HEK293 (cell line): ENCODE data around the gene SELENOK.

Experiments used
- CTCF ChIA-PET: fragments of 350-600 bp; formaldehyde crosslinking; extraction: SDS; loops from one replicate; lab custom pipeline; 2021; ENCODE audit warnings: antibody characterized with exemption; lab: Yijun Ruan, JAX
- POLR2A ChIA-PET: fragments of 300-600 bp; formaldehyde crosslinking; extraction: SDS; loops from one replicate; lab custom pipeline; 2020; ENCODE audit warnings: antibody characterized with exemption, inconsistent platforms; lab: Yijun Ruan, JAX
- H3K27ac ChIP-seq: fragments of 200-500 bp; sonication (Bioruptor generic); 2 replicates; pipeline ENCODE4 v1.5.1; 2014; ENCODE audit warnings: low read depth, low read length, control low read depth, inconsistent platforms; ENCODE audit errors: extremely low read depth
- H3K36me3 ChIP-seq, 2 experiments: fragments of 200-500 bp in 1 of 2; sonication (Bioruptor generic) in 1 of 2; 1 replicate in 1 of 2; 2 replicates in 1 of 2; pipeline ENCODE4 v1.5.1; 2014 to 2017; ENCODE audit warnings: inconsistent platforms in 2 of 2, low read length in 2 of 2; ENCODE audit not compliant: control insufficient read depth in 2 of 2, insufficient read depth in 1 of 2
- H3K4me1 ChIP-seq: fragments of 200-500 bp; sonication (Bioruptor generic); 2 replicates; pipeline ENCODE4 v1.5.1; 2014; ENCODE audit warnings: mild to moderate bottlenecking, low read length, inconsistent platforms; ENCODE audit not compliant: control insufficient read depth, insufficient read depth
- H3K4me3 ChIP-seq: 2 replicates; pipeline ENCODE4 v1.5.1; 2011; ENCODE audit warnings: low read depth, mild to moderate bottlenecking, control low read depth, low read length, moderate library complexity
- H3K9me3 ChIP-seq: fragments of 200-500 bp; sonication (Bioruptor generic); 2 replicates; pipeline ENCODE4 v1.5.1; 2014; ENCODE audit warnings: low read depth, low read length, inconsistent platforms; ENCODE audit not compliant: control insufficient read depth, insufficient read depth
- OVOL3 ChIP-seq: fragments of 450-650 bp; formaldehyde crosslinking; IDR thresholded peaks from 2 replicates; pipeline ENCODE4 v1.5.1; 2016; ENCODE audit warnings: missing biosample characterization, missing genetic modification characterization
- YY1 ChIP-seq: fragments of 450-650 bp; formaldehyde crosslinking; IDR thresholded peaks from 2 replicates; pipeline ENCODE4 v1.5.1; 2018; ENCODE audit warnings: missing biosample characterization, missing genetic modification characterization
- ZFP37 ChIP-seq: fragments of 450-650 bp; formaldehyde crosslinking; IDR thresholded peaks from 2 replicates; pipeline ENCODE4 v1.5.1; 2016; ENCODE audit warnings: missing biosample characterization, missing genetic modification characterization
- ZNF10 ChIP-seq: fragments of 450-650 bp; formaldehyde crosslinking; IDR thresholded peaks from 2 replicates; pipeline ENCODE4 v1.5.1; 2017; ENCODE audit warnings: missing biosample characterization, missing genetic modification characterization
- ZNF2 ChIP-seq: fragments of 450-650 bp; formaldehyde crosslinking; IDR thresholded peaks from 2 replicates; pipeline ENCODE4 v1.5.1; 2016; ENCODE audit warnings: missing biosample characterization, missing genetic modification characterization
- ZNF214 ChIP-seq: fragments of 450-650 bp; formaldehyde crosslinking; IDR thresholded peaks from 2 replicates; pipeline ENCODE4 v1.5.1; 2017; ENCODE audit warnings: missing biosample characterization, mild to moderate bottlenecking, missing genetic modification characterization, borderline replicate concordance
- ZNF223 ChIP-seq: fragments of 450-650 bp; formaldehyde crosslinking; IDR thresholded peaks from 2 replicates; pipeline ENCODE4 v1.5.1; 2016; ENCODE audit warnings: missing biosample characterization, missing genetic modification characterization
- ZNF23 ChIP-seq: fragments of 450-650 bp; formaldehyde crosslinking; IDR thresholded peaks from 2 replicates; pipeline ENCODE4 v1.5.1; 2016; ENCODE audit warnings: missing biosample characterization, missing genetic modification characterization, borderline replicate concordance
- ZNF274 ChIP-seq, 2 experiments: fragments of 200-500 bp in 1 of 2; fragments of 450-650 bp in 1 of 2; sonication (Bioruptor generic) in 1 of 2; formaldehyde crosslinking in 1 of 2; IDR thresholded peaks; 2 replicates each; pipeline versions ENCODE4 v1.5.1 to v1.6.1; 2014 to 2016; ENCODE audit warnings: borderline replicate concordance in 1 of 2, inconsistent platforms in 1 of 2, low read length in 1 of 2, missing biosample characterization in 1 of 2, missing genetic modification characterization in 1 of 2
- ZNF473 ChIP-seq: fragments of 450-650 bp; formaldehyde crosslinking; IDR thresholded peaks from 2 replicates; pipeline ENCODE4 v1.5.1; 2017; ENCODE audit warnings: missing biosample characterization, missing genetic modification characterization
- ZNF48 ChIP-seq: fragments of 450-650 bp; formaldehyde crosslinking; IDR thresholded peaks from 2 replicates; pipeline ENCODE4 v1.5.1; 2016; ENCODE audit warnings: missing biosample characterization, missing genetic modification characterization
- ZNF571 ChIP-seq: fragments of 450-650 bp; formaldehyde crosslinking; IDR thresholded peaks from 2 replicates; pipeline ENCODE4 v1.5.0; 2017; ENCODE audit warnings: missing biosample characterization, missing genetic modification characterization
- ZNF626 ChIP-seq: fragments of 450-650 bp; sonication (Bioruptor Pico); formaldehyde crosslinking; IDR thresholded peaks from 2 replicates; pipeline ENCODE4 v1.5.1; 2018; ENCODE audit warnings: missing biosample characterization, missing genetic modification characterization, inconsistent platforms
- ZNF654 ChIP-seq: fragments of 450-650 bp; formaldehyde crosslinking; IDR thresholded peaks from 2 replicates; pipeline ENCODE4 v1.5.1; 2016; ENCODE audit warnings: low read depth, missing biosample characterization, missing genetic modification characterization
- ZNF776 ChIP-seq: fragments of 450-650 bp; formaldehyde crosslinking; IDR thresholded peaks from 2 replicates; pipeline ENCODE4 v1.5.0; 2017; ENCODE audit warnings: missing biosample characterization, missing genetic modification characterization, borderline replicate concordance
- TF ChIP-seq, protein P1 (sequence below): fragments of 450-650 bp; formaldehyde crosslinking; IDR thresholded peaks from 2 replicates; pipeline ENCODE4 v1.5.1; 2016; ENCODE audit warnings: missing biosample characterization, missing genetic modification characterization
- TF ChIP-seq, protein P2 (sequence below): fragments of 450-650 bp; formaldehyde crosslinking; IDR thresholded peaks from 2 replicates; pipeline ENCODE4 v1.5.1; 2016; ENCODE audit warnings: missing biosample characterization, missing genetic modification characterization
- TF ChIP-seq, protein P3 (sequence below): fragments of 450-650 bp; formaldehyde crosslinking; IDR thresholded peaks from 2 replicates; pipeline ENCODE4 v1.5.1; 2016; ENCODE audit warnings: missing biosample characterization, missing genetic modification characterization
- TF ChIP-seq, protein P4 (sequence below): fragments of 450-650 bp; formaldehyde crosslinking; IDR thresholded peaks from 2 replicates; pipeline ENCODE4 v1.5.1; 2016; ENCODE audit warnings: missing biosample characterization, missing genetic modification characterization
- TF ChIP-seq, protein P5 (sequence below): fragments of 450-650 bp; formaldehyde crosslinking; IDR thresholded peaks from 2 replicates; pipeline ENCODE4 v1.5.1; 2016; ENCODE audit warnings: missing biosample characterization, missing genetic modification characterization
- TF ChIP-seq, protein P6 (sequence below): fragments of 450-650 bp; formaldehyde crosslinking; IDR thresholded peaks from 2 replicates; pipeline ENCODE4 v1.5.1; 2016; ENCODE audit warnings: missing biosample characterization, missing genetic modification characterization

Gene SELENOK

DNA sequence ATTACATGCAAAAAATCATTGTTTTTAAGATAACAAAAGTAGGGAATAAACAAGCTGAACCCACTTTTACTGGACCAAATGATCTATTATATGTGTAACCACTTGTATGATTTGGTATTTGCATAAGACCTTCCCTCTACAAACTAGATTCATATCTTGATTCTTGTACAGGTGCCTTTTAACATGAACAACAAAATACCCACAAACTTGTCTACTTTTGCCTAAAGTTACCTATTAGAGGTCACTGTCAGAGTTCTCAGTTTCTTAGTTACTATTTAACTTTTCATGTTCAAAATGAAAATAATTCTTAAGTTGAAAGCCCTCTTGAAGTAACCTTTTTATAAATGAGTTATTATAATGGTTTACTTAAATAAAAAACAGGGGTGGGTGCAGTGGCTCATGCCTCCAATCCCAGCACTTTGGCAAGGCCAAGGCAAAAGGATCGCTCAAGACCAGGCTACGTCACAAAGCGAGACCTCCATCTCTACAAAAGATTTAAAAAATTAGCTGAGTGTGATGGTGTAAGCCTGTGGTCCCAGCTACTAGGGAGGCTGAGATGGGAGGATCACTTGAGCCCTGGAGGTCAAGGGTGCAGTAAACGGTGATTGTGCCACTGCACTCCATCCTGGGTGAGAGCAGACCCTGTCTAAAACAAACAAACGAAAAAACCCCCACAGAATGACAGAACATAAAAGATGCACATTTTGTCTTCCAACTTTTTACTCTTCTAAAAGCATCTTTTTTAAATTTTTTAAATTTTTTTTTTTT is 25.7 kb downstream of the SELENOK start:
- ChIA-PET POLR2A (no interaction called here), CTCF (interaction anchor here (0.5 to 0.7 kb wide), 2 partner anchors 14 to 1361 kb away, joined by 3 read pairs; no protein-coding TSS in a partner anchor)
- H3K36me3 ChIP-seq, result peaks cover 8 to 88% of the 10 kb centered on the region in 2 experiments; a peak in 2 of 3 replicates
- no peak overlapping the region for H3K27ac ChIP-seq
- no peak overlapping the region for H3K4me3 ChIP-seq
- no peaks in the 10 kb centered on the region for H3K4me1 ChIP-seq
- TF ChIP-seq ZNF473, result no peak
- TF ChIP-seq YY1 (tag by site-specific recombination), result no peak
- no peak for TF ChIP-seq ZFP37 (tag by site-specific recombination)
- TF ChIP-seq, protein P1, sequence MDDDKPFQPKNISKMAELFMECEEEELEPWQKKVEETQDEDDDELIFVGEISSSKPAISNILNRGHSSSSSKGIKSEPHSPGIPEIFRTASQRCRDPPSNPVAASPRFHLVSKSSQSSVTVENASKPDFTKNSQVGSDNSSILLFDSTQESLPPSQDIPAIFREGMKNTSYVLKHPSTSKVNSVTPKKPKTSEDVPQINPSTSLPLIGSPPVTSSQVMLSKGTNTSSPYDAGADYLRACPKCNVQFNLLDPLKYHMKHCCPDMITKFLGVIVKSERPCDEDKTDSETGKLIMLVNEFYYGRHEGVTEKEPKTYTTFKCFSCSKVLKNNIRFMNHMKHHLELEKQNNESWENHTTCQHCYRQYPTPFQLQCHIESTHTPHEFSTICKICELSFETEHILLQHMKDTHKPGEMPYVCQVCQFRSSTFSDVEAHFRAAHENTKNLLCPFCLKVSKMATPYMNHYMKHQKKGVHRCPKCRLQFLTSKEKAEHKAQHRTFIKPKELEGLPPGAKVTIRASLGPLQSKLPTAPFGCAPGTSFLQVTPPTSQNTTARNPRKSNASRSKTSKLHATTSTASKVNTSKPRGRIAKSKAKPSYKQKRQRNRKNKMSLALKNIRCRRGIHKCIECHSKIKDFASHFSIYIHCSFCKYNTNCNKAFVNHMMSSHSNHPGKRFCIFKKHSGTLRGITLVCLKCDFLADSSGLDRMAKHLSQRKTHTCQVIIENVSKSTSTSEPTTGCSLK, result no peak
- no peak for TF ChIP-seq ZNF654 (tag by site-specific recombination)
- TF ChIP-seq ZNF274 (IDR thresholded peaks at IDR 0.05; ENCODE audit: low read length), result no peak
- no peak for TF ChIP-seq ZNF274 (tag by site-specific recombination; IDR thresholded peaks at IDR 0.05; ENCODE audit: borderline replicate concordance)
- TF ChIP-seq ZNF48 (tag by site-specific recombination), result no peak
- no peak for TF ChIP-seq ZNF223 (tag by site-specific recombination)
- TF ChIP-seq, protein P2, sequence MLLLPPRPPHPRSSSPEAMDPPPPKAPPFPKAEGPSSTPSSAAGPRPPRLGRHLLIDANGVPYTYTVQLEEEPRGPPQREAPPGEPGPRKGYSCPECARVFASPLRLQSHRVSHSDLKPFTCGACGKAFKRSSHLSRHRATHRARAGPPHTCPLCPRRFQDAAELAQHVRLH, result no peak
- TF ChIP-seq OVOL3 (tag by site-specific recombination), result no peak
- TF ChIP-seq ZNF626 (tag by site-specific recombination), result no peak
- TF ChIP-seq ZNF23 (tag by site-specific recombination), result no peak
- no peaks in the 10 kb centered on the region for H3K9me3 ChIP-seq

DNA sequence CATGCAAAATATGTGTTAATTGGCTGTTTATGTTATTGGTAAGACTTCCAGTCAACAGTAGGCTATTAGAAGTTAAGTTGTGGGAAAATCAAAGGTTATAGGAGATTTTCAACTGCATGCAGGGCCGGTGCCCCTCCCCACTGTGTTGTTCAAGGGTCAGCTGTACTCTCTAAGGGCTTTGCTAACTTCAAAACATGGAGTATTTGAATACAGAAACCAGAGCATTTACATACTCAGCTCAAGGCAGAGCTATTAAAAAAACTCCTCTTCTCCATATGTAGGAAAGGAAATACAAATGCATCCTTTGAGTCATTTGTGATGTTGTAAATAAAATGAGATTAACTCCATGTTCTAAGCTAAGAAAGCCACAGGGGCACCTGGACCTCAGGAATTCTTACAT is 28.5 kb downstream of the SELENOK start:
- H3K36me3 ChIP-seq, result peaks cover 5 to 86% of the 10 kb centered on the region in 2 experiments
- POLR2A ChIA-PET, result interaction anchor here (1.6 kb wide), 1 partner anchor 18 kb away, joined by 4 read pairs; the partner anchor contains the start of gene CHDH
- no peak overlapping the region for H3K4me3 ChIP-seq
- H3K9me3 ChIP-seq, result no peaks in the 10 kb centered on the region
- H3K27ac ChIP-seq, result no peak overlapping the region
- CTCF ChIA-PET, result no interaction called here
- H3K4me1 ChIP-seq, result no peaks in the 10 kb centered on the region
- TF ChIP-seq ZNF10 (no peak), ZNF214 (no peak), ZNF23 (tag by site-specific recombination) (no peak), ZNF2 (tag by site-specific recombination) (no peak), YY1 (tag by site-specific recombination) (no peak), OVOL3 (tag by site-specific recombination) (no peak)
- TF ChIP-seq, protein P3, sequence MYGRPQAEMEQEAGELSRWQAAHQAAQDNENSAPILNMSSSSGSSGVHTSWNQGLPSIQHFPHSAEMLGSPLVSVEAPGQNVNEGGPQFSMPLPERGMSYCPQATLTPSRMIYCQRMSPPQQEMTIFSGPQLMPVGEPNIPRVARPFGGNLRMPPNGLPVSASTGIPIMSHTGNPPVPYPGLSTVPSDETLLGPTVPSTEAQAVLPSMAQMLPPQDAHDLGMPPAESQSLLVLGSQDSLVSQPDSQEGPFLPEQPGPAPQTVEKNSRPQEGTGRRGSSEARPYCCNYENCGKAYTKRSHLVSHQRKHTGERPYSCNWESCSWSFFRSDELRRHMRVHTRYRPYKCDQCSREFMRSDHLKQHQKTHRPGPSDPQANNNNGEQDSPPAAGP (tag by site-specific recombination), result no peak
- TF ChIP-seq, all 188 proteins: peak for 0

DNA sequence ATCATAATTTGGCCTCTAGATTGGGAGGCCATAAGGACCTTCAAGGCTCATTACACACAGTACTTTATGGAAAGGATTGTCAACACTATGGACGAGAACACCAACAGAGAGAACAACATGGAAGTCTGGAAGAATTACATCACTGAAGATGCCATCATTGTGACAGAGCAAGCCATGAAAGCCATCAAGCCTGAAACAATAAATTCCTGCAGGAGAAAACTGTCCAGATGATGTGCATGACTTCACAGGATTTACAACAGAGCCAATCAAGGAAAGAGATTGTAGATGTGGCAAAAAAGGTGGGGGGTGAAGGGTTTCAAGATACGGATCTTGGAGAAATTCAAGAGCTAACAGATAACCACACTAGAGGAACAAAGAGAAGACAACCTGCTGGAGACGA is 29.4 kb downstream of the SELENOK start:
- Histone ChIP-seq H3K4me3 (no peak overlapping the region), H3K27ac (no peak overlapping the region), H3K36me3 (peaks cover 5 to 86% of the 10 kb centered on the region in 2 experiments), H3K4me1 (no peaks in the 10 kb centered on the region), H3K9me3 (no peaks in the 10 kb centered on the region)
- ChIA-PET CTCF (no interaction called here), POLR2A (no interaction called here)
- TF ChIP-seq, protein P4, sequence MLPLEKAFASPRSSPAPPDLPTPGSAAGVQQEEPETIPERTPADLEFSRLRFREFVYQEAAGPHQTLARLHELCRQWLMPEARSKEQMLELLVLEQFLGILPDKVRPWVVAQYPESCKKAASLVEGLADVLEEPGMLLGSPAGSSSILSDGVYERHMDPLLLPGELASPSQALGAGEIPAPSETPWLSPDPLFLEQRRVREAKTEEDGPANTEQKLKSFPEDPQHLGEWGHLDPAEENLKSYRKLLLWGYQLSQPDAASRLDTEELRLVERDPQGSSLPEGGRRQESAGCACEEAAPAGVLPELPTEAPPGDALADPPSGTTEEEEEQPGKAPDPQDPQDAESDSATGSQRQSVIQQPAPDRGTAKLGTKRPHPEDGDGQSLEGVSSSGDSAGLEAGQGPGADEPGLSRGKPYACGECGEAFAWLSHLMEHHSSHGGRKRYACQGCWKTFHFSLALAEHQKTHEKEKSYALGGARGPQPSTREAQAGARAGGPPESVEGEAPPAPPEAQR (tag by site-specific recombination), result no peak
- no peak for TF ChIP-seq ZNF776 (tag by site-specific recombination)
- TF ChIP-seq, protein P5, sequence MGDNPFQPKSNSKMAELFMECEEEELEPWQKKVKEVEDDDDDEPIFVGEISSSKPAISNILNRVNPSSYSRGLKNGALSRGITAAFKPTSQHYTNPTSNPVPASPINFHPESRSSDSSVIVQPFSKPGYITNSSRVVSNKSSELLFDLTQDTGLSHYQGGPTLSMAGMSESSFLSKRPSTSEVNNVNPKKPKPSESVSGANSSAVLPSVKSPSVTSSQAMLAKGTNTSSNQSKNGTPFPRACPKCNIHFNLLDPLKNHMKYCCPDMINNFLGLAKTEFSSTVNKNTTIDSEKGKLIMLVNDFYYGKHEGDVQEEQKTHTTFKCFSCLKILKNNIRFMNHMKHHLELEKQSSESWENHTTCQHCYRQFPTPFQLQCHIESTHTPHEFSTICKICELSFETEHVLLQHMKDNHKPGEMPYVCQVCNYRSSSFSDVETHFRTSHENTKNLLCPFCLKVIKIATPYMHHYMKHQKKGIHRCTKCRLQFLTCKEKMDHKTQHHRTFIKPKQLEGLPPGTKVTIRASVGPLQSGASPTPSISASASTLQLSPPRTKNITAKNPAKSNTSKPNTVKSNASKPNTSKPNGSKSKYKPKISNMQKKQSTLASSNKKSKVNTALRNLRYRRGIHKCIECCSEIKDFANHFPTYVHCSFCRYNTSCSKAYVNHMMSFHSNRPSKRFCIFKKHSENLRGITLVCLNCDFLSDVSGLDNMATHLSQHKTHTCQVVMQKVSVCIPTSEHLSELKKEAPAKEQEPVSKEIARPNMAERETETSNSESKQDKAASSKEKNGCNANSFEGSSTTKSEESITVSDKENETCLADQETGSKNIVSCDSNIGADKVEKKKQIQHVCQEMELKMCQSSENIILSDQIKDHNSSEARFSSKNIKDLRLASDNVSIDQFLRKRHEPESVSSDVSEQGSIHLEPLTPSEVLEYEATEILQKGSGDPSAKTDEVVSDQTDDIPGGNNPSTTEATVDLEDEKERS (tag by site-specific recombination), result no peak
- TF ChIP-seq, protein P6, sequence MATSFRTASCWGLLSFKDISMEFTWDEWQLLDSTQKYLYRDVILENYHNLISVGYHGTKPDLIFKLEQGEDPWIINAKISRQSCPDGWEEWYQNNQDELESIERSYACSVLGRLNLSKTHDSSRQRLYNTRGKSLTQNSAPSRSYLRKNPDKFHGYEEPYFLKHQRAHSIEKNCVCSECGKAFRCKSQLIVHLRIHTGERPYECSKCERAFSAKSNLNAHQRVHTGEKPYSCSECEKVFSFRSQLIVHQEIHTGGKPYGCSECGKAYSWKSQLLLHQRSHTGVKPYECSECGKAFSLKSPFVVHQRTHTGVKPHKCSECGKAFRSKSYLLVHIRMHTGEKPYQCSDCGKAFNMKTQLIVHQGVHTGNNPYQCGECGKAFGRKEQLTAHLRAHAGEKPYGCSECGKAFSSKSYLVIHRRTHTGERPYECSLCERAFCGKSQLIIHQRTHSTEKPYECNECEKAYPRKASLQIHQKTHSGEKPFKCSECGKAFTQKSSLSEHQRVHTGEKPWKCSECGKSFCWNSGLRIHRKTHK (tag by site-specific recombination), result no peak
- no peak for TF ChIP-seq ZNF571 (tag by site-specific recombination)
